A549 (cell line): ENCODE measurements around the gene KRTAP3-3.

Experiments
- CBX8 ChIP-seq: fragments of 200-600 bp; sonication (generic); IDR thresholded peaks from 2 replicates; pipeline ENCODE4 v1.6.1; 2016
- CTCF ChIP-seq: fragments of >200 bp; sonication (Bioruptor Twin); formaldehyde crosslinking; IDR thresholded peaks from 3 replicates; pipeline ENCODE4 v1.5.1; 2016
- PBX3 ChIP-seq: IDR thresholded peaks from 2 replicates; pipeline ENCODE4 v1.6.1; 2012
- POLR2A ChIP-seq: IDR thresholded peaks from 2 replicates; pipeline ENCODE4 v1.6.1; 2012; ENCODE audit warnings: mild to moderate bottlenecking, low read length
- RAD21 ChIP-seq, 2 experiments: fragments of >200 bp in 1 of 2; sonication (Bioruptor Twin) in 1 of 2; formaldehyde crosslinking in 1 of 2; IDR thresholded peaks in 1 of 2; conservative IDR thresholded peaks in 1 of 2; 2 replicates in 1 of 2; 3 replicates in 1 of 2; pipeline ENCODE4 v1.6.1; 2012 to 2018; ENCODE audit warnings: inconsistent platforms in 1 of 2
- USF2 ChIP-seq: fragments of 450-650 bp; IDR thresholded peaks from 2 replicates; pipeline ENCODE4 v1.6.1; 2014; ENCODE audit warnings: antibody characterized with exemption

- TF ChIP-seq RAD21 (conservative IDR thresholded peaks at IDR 0.05 in 1 of 2, IDR thresholded peaks at IDR 0.05 in 1 of 2) (no peak), PBX3 (no peak), USF2 (no peak), CBX8 (no peak), CTCF (no peak), POLR2A (no peak)
Observed at GRCh38 chr17:41001795-41002194, 7.8 kb upstream of the KRTAP3-3 start.
